PC-9 (cell line): Measurements from ENCODE around the gene MUC3A. TPM values are rescaled to one million over a fixed set of nuclear protein-coding genes. Genes with fewer than 3 reads are reported as not detected.
"Not testable (repeated sequence)": the region's sequence is repeated elsewhere in the genome, so short reads cannot be mapped to it uniquely, and the experiment has no call there.

Experiments
- BruUV-seq: library from RNA; stranded (reverse); fragments of 400-500 nt; replicated peaks from 2 replicates; lab custom pipeline; 2021; lab: Mats Ljungman, UMichigan
- CTCF ChIA-PET: fragments of 300-600 bp; sonication (Branson Sonifier 250); formaldehyde crosslinking; loops from one replicate; lab custom pipeline; 2022; ENCODE audit warnings: antibody characterized with exemption; lab: Charles Lee
- POLR2A ChIA-PET: fragments of 300-600 bp; sonication (Branson Sonifier 250); formaldehyde crosslinking; loops from one replicate; lab custom pipeline; 2022; ENCODE audit warnings: antibody characterized with exemption; ENCODE audit not compliant: unreplicated experiment; lab: Charles Lee
- DNase-seq, 2 experiments: peaks; one replicate each; pipeline versions ENCODE4 v3.0.0 to v3.0.0-alpha.2; 2015 to 2022; ENCODE audit warnings: mixed read lengths in 1 of 2
- H2AFZ ChIP-seq: fragments of 200-600 bp; sonication (generic); 2 replicates; pipeline ENCODE4 v1.8.1; 2017; ENCODE audit warnings: antibody characterized with exemption
- H3F3A ChIP-seq: fragments of 200-600 bp; sonication (generic); 2 replicates; pipeline ENCODE4 v1.8.1; 2017; ENCODE audit warnings: antibody characterized with exemption, mild to moderate bottlenecking, low read depth; ENCODE audit not compliant: insufficient read depth
- H3K27ac ChIP-seq: fragments of 200-600 bp; sonication (generic); 2 replicates; pipeline ENCODE4 v1.6.1; 2016; ENCODE audit warnings: mixed run types
- H3K27me3 ChIP-seq: fragments of 200-600 bp; sonication (generic); 2 replicates; pipeline ENCODE4 v1.6.1; 2016; ENCODE audit warnings: low read depth, mixed run types; ENCODE audit not compliant: insufficient read depth
- H3K36me3 ChIP-seq: fragments of 200-600 bp; sonication (generic); 2 replicates; pipeline ENCODE4 v1.6.1; 2016; ENCODE audit warnings: low read depth, mixed run types
- H3K4me1 ChIP-seq: fragments of 200-600 bp; sonication (generic); replicated peaks from 2 replicates; pipeline ENCODE4 v1.6.1; 2016; ENCODE audit warnings: mixed run types; ENCODE audit not compliant: insufficient read depth
- H3K4me2 ChIP-seq: fragments of 200-600 bp; sonication (generic); 2 replicates; pipeline ENCODE4 v1.6.1; 2017; ENCODE audit warnings: mixed run types
- H3K4me3 ChIP-seq: fragments of 200-600 bp; sonication (generic); 2 replicates; pipeline ENCODE4 v1.6.1; 2016; ENCODE audit warnings: mixed run types
- H3K79me2 ChIP-seq: fragments of 200-600 bp; sonication (generic); 2 replicates; pipeline ENCODE4 v1.6.1; 2017; ENCODE audit warnings: low read depth, mixed run types
- H3K9me2 ChIP-seq: fragments of 200-600 bp; sonication (generic); 2 replicates; pipeline ENCODE4 v1.8.1; 2017; ENCODE audit warnings: mild to moderate bottlenecking; ENCODE audit not compliant: insufficient read depth
- H3K9me3 ChIP-seq: fragments of 200-600 bp; sonication (generic); 2 replicates; pipeline ENCODE4 v1.8.1; 2016; ENCODE audit warnings: low read depth; ENCODE audit not compliant: insufficient read depth
- H4K20me1 ChIP-seq: fragments of 200-600 bp; sonication (generic); 2 replicates; pipeline ENCODE4 v1.8.1; 2017; ENCODE audit not compliant: insufficient read depth
- EZH2 ChIP-seq: fragments of 200-600 bp; sonication (generic); IDR thresholded peaks from 2 replicates; pipeline ENCODE4 v1.8.0; 2017; ENCODE audit warnings: antibody characterized with exemption, low read depth
- intact Hi-C: fragments of 100-400 bp; cut with micrococcal nuclease; formaldehyde crosslinking; loops from one replicate; pipeline ENCODE4 v1.10.0; 2022; ENCODE audit not compliant: unreplicated experiment
- total RNA-seq: library from RNA; stranded (reverse); gene quantifications from 2 replicates; pipeline ENCODE4 v1.2.3, GENCODE V29; 2021
- TF ChIP-seq, protein P1 (sequence below): fragments of 200-600 bp; sonication (generic); conservative IDR thresholded peaks from 2 replicates; pipeline ENCODE4 v1.6.1; 2017; ENCODE audit warnings: mixed run types, antibody characterized with exemption, mild to moderate bottlenecking, moderate library complexity

Gene MUC3A
- total RNA-seq, 1 experiment from 2014 or later, result 0.90 TPM

DNA sequence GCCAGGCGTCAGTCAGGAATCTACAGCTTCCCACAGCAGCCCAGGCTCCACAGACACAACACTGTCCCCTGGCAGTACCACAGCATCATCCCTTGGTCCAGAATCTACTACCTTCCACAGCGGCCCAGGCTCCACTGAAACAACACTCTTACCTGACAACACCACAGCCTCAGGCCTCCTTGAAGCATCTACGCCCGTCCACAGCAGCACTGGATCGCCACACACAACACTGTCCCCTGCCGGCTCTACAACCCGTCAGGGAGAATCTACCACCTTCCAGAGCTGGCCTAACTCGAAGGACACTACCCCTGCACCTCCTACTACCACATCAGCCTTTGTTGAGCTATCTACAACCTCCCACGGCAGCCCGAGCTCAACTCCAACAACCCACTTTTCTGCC, 50.7 kb downstream of the MUC3A start:
- H4K20me1 ChIP-seq, CTCF ChIA-PET, H3K4me1 ChIP-seq, H3K9me2 ChIP-seq, H3K36me3 ChIP-seq, H3K4me2 ChIP-seq, DNase-seq, H3K27ac ChIP-seq, H3K79me2 ChIP-seq, H3F3A ChIP-seq, H2AFZ ChIP-seq, POLR2A ChIA-PET, intact Hi-C loops, H3K9me3 ChIP-seq, BruUV-seq, H3K4me3 ChIP-seq: not testable (repeated sequence)
- peaks cover 17% of the 10 kb centered on the region for H3K27me3 ChIP-seq

DNA sequence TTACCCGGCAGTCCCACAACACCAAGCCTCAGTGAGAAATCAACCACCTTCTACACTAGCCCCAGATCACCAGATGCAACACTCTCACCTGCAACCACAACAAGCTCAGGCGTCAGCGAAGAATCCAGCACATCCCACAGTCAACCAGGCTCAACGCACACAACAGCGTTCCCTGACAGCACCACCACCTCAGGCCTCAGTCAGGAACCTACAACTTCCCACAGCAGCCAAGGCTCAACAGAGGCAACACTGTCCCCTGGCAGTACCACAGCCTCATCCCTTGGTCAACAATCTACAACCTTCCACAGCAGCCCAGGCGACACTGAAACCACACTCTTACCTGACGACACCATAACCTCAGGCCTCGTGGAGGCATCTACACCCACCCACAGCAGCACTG, 53.0 kb downstream of the MUC3A start:
- H3K27me3 ChIP-seq, result peaks cover 40% of the 10 kb centered on the region

DNA sequence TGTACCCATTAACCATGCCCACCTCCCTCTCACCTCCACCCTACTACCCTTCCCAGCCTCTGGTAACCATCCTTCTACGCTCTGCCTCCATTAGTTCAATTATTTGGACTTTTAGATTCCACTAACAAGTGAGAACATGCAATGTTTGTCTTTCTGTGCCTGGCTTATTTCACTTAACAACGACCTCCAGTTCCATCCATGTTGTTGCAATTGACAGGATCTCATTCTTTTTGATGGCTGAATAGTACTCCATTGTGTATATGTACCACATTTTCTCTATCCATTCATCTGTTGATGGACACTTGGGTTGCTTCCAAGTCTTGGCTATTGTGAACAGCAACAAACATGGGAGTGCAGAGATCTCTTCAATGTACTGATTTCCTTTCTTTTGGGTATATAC, 58.0 kb downstream of the MUC3A start:
- H3K79me2 ChIP-seq, DNase-seq, H3K27ac ChIP-seq, H4K20me1 ChIP-seq, H3K9me3 ChIP-seq, H3F3A ChIP-seq, intact Hi-C loops, CTCF ChIA-PET, POLR2A ChIA-PET, H3K9me2 ChIP-seq, H3K4me3 ChIP-seq, H3K4me1 ChIP-seq, H3K4me2 ChIP-seq, H3K36me3 ChIP-seq, H2AFZ ChIP-seq, BruUV-seq: not testable (repeated sequence)
- H3K27me3 ChIP-seq, result peaks cover 80% of the 10 kb centered on the region

More for the DNA sequence above, 53.0 kb downstream of the MUC3A start:
- H3K36me3 ChIP-seq, BruUV-seq, H3K4me2 ChIP-seq, H3F3A ChIP-seq, H4K20me1 ChIP-seq, H3K9me3 ChIP-seq, H2AFZ ChIP-seq, H3K27ac ChIP-seq, DNase-seq, CTCF ChIA-PET, H3K9me2 ChIP-seq, POLR2A ChIA-PET, H3K4me3 ChIP-seq, H3K79me2 ChIP-seq, intact Hi-C loops, H3K4me1 ChIP-seq: not testable (repeated sequence)

DNA sequence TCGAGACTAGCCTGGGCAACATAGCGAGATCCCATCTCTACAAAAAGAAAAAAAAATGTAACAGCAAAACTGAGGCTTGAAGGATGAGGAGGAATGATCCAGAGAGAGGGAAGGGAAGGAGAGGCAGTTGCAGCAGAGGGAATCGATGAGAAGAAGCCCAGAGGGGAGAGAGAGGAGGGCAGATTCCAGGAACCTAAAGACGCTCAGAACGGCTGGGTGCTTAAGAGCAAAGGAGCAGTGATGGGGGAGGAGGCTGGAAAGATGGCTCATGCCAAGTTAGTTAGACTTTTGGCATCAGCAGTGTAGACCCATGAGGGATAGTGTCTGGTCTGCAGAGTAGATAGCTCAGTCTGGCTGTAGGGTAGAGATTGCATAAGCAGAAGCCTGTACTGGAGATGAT, 60.3 kb downstream of the MUC3A start:
- no peaks in the 10 kb centered on the region for H4K20me1 ChIP-seq
- no peaks in the 10 kb centered on the region for H3K4me1 ChIP-seq
- no peak overlapping the region for H2AFZ ChIP-seq
- BruUV-seq, result no TSS peak
- H3K27me3 ChIP-seq, result peaks cover 98% of the 10 kb centered on the region
- ChIA-PET CTCF (no interaction called here), POLR2A (no interaction called here)
- TF ChIP-seq, protein P1, sequence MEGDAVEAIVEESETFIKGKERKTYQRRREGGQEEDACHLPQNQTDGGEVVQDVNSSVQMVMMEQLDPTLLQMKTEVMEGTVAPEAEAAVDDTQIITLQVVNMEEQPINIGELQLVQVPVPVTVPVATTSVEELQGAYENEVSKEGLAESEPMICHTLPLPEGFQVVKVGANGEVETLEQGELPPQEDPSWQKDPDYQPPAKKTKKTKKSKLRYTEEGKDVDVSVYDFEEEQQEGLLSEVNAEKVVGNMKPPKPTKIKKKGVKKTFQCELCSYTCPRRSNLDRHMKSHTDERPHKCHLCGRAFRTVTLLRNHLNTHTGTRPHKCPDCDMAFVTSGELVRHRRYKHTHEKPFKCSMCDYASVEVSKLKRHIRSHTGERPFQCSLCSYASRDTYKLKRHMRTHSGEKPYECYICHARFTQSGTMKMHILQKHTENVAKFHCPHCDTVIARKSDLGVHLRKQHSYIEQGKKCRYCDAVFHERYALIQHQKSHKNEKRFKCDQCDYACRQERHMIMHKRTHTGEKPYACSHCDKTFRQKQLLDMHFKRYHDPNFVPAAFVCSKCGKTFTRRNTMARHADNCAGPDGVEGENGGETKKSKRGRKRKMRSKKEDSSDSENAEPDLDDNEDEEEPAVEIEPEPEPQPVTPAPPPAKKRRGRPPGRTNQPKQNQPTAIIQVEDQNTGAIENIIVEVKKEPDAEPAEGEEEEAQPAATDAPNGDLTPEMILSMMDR, result no peak
- TF ChIP-seq EZH2, result no peak
- no peaks in the 10 kb centered on the region for H3K79me2 ChIP-seq
- no peak overlapping the region for H3K4me3 ChIP-seq
- no peaks in the 10 kb centered on the region for H3K9me2 ChIP-seq
- H3K9me3 ChIP-seq, result no peaks in the 10 kb centered on the region
- no peak overlapping the region for H3K4me2 ChIP-seq
- no peak overlapping the region for H3K27ac ChIP-seq
- intact Hi-C loops, result no loop called here
- no peaks in the 10 kb centered on the region for H3K36me3 ChIP-seq
- no peak for DNase-seq
- H3F3A ChIP-seq, result no peaks in the 10 kb centered on the region
